ENCODE results near the gene TBC1D9B.

Gene TBC1D9B

GRCh38 chr5:179869641-179870402 is 37.9 kb downstream of the TBC1D9B start:
- DNase-seq (ENCODE audit: low read depth in 2 of 2) = no peak

DNA sequence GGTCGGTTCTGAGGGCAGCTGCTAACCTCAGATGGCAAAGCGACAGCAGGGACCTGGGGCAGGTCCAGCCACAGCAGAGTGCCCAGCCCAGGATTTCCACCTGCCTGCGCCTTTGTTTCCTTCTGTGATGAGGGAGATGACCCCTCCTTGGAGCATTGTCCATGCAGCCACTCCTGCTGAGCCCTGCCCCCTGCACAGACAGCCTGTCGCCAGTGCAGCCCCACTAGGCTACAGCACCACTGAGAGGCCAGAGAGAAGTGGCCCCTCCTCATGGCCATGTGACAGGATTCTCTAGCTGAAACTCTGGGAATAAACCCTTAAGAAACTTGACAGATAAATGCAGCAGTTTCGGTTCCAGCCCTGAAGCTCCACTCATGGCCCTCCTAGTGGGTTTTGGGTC is 38.6 kb downstream of the TBC1D9B start:
- DNase-seq (ENCODE audit: low read depth in 2 of 2) = no peak

GRCh38 chr5:179868541-179868940 is 39.2 kb downstream of the TBC1D9B start:
- DNase-seq (ENCODE audit: low read depth in 2 of 2) = no peak

DNA sequence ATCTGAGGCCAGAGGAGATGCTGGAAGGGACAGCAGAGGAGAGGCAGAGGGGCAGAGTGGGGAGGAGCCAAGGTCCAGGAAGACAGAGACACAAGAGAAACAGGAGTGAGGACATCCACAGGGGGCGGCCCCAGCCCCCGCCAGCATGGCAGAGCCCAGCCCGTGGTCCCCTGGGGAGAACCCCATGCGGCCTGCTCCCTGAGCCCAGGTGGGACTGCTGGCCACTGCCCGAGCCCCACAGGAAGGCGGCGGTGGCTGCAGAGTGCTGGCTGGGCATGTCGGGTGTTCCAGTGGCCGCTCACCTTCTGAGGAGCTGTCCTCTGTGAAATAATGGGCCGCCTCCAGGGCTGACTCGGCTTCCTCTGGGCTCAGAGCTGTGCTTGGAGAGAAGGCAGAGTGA is 40.2 kb downstream of the TBC1D9B start:
- no peak for DNase-seq (ENCODE audit: low read depth in 2 of 2)

DNA sequence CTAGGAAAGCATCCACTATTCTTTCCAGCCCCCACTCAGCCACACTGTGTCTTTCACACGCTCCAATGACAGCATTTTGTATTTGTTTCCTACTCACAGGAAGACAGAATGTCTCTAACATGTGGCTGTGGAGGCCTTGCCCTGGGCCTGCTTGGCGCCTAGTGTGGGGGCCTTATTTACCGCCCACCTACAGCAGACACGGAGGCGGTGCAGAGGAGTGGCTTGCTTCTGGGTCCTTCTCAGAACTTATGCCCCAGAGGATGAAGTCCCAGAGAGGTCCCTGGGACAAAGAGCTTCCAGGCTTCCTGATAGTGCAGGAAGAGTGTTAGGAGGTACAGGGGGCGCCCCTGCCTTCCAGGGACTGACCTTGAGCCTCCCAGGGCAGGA is 40.6 kb downstream of the TBC1D9B start:
- no peak for DNase-seq (ENCODE audit: low read depth in 2 of 2)

DNA sequence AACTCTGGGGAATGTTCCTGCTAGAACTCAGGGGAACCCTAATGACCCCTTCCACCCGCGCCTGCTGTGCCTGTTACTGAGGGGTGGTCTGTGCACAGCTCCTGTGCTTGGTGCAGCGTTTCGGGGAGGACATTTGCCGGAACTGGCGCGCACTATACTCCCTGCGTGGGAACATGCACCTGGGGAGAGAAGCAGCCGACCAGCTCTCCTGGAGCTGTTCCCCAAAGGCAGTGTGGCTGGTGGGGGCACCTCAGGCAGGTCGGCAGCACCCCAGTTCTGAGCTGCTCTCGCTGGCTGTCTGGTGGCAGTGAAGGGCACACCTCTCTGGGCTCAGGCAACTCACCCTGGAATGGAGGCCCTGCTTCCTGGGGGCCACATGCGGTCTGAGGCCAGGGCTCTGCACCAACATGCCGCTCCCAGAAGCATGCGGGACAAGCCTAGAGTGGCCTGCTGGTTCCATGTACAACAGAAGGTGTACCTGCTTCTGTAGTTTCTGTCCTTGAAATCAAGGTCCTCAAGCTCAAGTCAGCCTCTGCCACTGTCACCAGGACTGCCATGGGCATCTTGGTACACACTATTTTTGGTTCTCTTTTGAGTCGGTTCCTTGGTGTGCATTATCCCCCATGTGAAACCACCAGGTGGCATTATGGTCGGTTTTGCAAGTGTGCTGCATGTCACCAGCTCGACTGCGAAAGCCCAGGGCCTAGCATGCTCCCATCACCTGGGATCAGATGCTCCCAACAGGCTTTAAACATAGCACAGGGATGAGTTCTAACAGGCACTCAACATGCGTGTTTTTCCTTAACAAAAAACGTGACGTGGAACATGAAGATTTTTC is 41.2 kb downstream of the TBC1D9B start:
- no peak for DNase-seq (ENCODE audit: low read depth in 2 of 2)

- DNase-seq (ENCODE audit: low read depth in 2 of 2) = no peak
Measured at GRCh38 chr5:179865491-179866240, 42.0 kb downstream of the TBC1D9B start.

- no peak for DNase-seq (ENCODE audit: low read depth in 2 of 2)
Measured at GRCh38 chr5:179864686-179865085, 43.0 kb downstream of the TBC1D9B start.

DNA sequence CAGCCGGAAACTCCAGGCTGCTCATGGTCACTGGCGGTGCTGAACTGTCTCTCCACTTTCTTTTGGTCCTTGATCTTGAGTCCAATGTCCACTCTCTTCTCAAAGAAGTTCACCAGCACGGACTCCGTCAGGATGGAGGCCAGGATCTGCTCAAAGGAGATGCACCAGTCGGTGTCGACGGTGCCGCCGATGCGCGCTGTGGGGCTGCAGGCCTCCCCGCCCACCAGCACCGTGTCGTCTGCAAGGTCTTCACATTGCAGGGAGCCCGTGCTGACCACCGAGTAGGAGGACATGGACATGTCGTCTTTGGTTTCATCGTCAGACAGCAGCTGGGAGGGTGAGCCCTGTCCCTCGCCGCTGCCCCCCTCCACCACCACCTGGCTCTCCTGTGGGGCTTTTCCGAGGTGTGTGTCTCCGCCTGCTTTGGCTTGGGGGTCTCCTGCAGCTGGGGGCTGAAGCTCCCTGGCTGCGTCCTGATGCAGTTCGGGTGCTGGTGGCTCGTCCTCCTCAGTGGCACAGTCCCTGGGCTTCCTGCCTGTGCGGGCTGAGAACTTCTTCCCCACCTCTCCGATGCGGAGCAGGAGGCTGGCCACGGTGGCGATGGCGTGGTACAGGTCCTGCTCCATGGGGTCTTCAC is 44.1 kb downstream of the TBC1D9B start:
- no peak for DNase-seq (ENCODE audit: low read depth in 2 of 2)

DNA sequence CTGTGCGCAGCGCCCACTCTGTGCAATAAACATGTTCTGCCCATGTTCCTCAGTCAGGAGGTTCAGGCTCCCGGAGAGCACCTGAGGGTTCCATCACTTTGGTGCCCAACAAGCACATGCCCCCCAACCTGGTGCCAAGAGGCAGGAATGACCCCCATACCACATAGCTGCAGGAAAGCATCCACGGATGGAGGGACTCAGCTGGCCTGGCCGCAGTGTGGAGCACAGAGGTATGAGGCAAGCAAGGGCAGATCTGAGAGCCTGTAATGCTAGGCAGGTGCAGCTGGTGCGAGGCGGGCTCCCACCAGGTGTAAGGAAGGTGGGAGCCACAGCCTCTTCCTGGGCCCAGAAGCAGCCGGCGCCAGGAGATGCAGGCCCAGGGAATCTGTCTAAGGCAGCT is 44.8 kb downstream of the TBC1D9B start:
- DNase-seq (ENCODE audit: low read depth in 2 of 2) = no peak

DNA sequence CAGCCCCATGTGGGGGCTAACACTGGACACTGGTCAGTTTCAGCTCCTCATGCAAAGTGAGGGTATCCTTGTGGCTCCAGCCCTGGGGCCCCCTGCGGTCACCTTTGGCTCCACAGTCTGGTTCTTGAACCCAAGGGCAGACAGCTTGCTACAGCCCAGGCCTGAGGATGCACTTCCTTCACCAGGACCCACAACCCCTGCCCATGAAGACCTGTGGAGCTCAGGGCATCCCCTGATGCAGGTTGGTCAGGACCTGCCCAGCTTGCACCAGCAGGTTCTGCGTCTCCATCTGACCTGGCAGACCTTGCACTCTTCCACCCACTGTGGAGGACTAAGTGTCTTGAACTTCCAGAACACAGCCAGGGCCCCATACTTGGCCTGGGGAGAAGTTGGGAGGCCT is 45.4 kb downstream of the TBC1D9B start:
- no peak for DNase-seq (ENCODE audit: low read depth in 2 of 2)

- no peak for DNase-seq (ENCODE audit: low read depth in 2 of 2)
Measured at GRCh38 chr5:179860301-179860700, 47.4 kb downstream of the TBC1D9B start.

GRCh38 chr5:179858586-179859427 is 48.9 kb downstream of the TBC1D9B start, which contains the start of gene MRNIP:
TSS of gene MRNIP (minus strand) at chr5:179858817. CDS start at chr5:179858796, 21 bp downstream.
- DNase-seq (ENCODE audit: low read depth in 2 of 2) = peak; percentile 79 to 84

GRCh38 chr5:179858241-179858585 is 49.5 kb downstream of the TBC1D9B start:
- DNase-seq (ENCODE audit: low read depth in 2 of 2) = peak in 1 of 2 donors; percentile 47

- DNase-seq (ENCODE audit: low read depth in 2 of 2) = no peak
Measured at GRCh38 chr5:179854356-179854755, 53.3 kb downstream of the TBC1D9B start.

GRCh38 chr5:179852993-179853547 is 54.6 kb downstream of the TBC1D9B start:
- no peak for DNase-seq (ENCODE audit: low read depth in 2 of 2)

DNA sequence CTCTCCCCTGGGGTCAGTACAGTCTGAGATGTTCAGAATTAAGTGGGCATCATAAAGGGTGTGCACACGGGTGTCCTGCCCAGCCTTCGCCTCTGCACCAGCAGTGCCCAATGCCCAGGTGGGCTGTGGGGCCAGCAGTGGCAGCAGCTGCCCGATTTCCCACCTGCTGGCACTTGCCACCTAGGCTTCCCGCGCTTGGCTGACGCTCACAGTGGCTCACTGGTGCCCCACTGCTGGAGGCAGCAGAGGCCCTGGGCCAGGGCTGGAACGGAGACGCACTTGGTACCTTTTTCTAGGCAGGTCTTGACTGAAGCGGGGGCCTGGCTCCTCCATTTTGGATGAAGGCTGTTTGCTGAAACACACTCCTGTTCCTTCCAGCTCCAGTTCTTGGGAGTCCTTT is 66.1 kb downstream of the TBC1D9B start:
- no peak for DNase-seq (ENCODE audit: low read depth in 2 of 2)

DNA sequence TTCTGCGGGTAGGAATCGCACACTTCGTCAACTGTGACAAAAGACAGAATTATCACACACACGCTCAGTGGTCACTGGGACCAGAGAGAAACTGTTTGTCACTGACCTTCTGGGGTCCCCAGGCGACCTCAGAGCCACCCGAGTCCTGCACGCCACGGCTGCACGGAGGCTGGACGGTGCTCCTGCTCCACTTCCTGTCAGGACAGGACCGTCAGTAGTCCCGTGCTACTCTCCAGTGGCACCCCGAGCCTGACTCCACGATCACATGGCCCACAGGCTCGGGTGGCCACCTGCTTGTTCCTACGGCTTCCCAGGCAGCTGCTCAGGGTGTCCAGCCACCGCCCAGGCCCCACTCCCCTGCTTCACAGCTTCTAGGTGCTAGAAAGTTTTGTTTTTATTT is 66.9 kb downstream of the TBC1D9B start:
- no peak for DNase-seq (ENCODE audit: low read depth in 2 of 2)

DNA sequence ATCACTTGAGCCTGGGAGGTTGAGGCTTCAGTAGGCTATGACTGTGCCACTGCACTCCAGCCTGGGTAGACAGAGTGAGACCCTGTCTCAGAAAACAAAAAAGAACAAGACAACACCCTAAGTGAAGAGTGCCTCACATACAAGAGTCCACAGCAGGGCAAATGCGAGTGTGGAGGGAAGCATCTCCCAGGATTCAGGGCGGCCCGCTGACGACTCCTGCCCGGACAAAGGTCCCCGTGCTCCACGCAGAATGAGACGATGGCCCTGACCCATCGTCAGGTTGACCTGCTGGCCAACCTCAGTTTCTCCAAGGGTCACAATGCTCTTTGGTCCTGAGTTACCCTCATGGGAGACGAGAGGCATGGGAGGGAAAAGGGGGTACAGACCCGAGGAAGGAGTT is 67.4 kb downstream of the TBC1D9B start:
- DNase-seq (ENCODE audit: low read depth in 2 of 2) = no peak
